Vagina (tissue), 2 donors: ENCODE measurements around the gene VPS72.

ENCODE experiments used
- POLR2A ChIP-seq, 2 donors: fragments of 450-650 bp; IDR thresholded peaks; one replicate each; pipeline ENCODE4 v1.6.1; 2017; ENCODE audit warnings: antibody characterized with exemption in 2 of 2, mild to moderate bottlenecking in 2 of 2, moderate library complexity in 2 of 2
- POLR2AphosphoS5 ChIP-seq, 2 donors: sonication (generic); formaldehyde crosslinking; IDR thresholded peaks; one replicate each; pipeline ENCODE4 v1.9.0; 2017; ENCODE audit warnings: antibody characterized with exemption in 2 of 2, mild to moderate bottlenecking in 2 of 2, low read depth in 1 of 2; ENCODE audit not compliant: insufficient read depth in 1 of 2
- TF ChIP-seq, protein P1 (sequence below), 3 experiments: fragments of 450-650 bp in 2 of 3; fragments of 200-600 bp in 1 of 3; sonication (generic) in 1 of 3; IDR thresholded peaks; one replicate each; pipeline ENCODE4 v1.5.1; 2017 to 2019; ENCODE audit warnings: antibody characterized with exemption in 3 of 3, mild to moderate bottlenecking in 2 of 3, moderate library complexity in 2 of 3

DNA sequence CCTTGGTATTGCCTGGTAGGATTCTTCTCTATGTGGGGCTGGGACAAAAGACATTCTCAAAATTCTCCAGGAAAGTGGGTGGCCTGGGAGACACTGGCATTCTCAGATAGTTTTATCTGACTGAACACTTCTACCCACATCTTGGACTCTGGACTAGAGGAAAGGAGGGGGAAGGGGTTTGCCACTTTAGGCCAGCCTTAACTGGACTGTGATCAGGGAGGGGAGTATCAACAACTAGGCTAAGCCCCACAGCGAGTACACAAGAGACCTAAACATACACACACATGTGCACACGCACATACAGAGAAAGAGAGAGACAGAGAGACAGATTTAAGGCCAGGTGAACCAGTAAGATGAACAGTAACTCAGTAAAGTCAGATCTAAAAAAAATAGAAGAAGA is 42.3 kb downstream of the VPS72 start:
- TF ChIP-seq, protein P1, sequence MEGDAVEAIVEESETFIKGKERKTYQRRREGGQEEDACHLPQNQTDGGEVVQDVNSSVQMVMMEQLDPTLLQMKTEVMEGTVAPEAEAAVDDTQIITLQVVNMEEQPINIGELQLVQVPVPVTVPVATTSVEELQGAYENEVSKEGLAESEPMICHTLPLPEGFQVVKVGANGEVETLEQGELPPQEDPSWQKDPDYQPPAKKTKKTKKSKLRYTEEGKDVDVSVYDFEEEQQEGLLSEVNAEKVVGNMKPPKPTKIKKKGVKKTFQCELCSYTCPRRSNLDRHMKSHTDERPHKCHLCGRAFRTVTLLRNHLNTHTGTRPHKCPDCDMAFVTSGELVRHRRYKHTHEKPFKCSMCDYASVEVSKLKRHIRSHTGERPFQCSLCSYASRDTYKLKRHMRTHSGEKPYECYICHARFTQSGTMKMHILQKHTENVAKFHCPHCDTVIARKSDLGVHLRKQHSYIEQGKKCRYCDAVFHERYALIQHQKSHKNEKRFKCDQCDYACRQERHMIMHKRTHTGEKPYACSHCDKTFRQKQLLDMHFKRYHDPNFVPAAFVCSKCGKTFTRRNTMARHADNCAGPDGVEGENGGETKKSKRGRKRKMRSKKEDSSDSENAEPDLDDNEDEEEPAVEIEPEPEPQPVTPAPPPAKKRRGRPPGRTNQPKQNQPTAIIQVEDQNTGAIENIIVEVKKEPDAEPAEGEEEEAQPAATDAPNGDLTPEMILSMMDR (IDR thresholded peaks at IDR 0.05) = no peak
- TF ChIP-seq POLR2AphosphoS5 (IDR thresholded peaks at IDR 0.05; ENCODE audit: insufficient read depth in 1 of 2, low read depth in 1 of 2) = no peak
- no peak for TF ChIP-seq POLR2A (IDR thresholded peaks at IDR 0.05)
